ENCODE measurements around the gene ABHD14A. TPM values are rescaled to one million over a fixed set of nuclear protein-coding genes. Genes with fewer than 3 reads are reported as not detected.

ABHD14A gene
- total RNA-seq, 1 experiment from 2014 or later = 14.8 TPM

- in situ Hi-C loops (cut with HindIII; ENCODE audit: low sequenced_read_pairs) = no loop called here
- no peak for DNase-seq (ENCODE audit: low spot score)
These were observed 20.8 kb upstream of the ABHD14A start for GRCh38 chr3:51954105-51954504.

- DNase-seq (ENCODE audit: low spot score) = no peak
- in situ Hi-C loops (cut with HindIII; ENCODE audit: low sequenced_read_pairs) = no loop called here
These were observed 20.2 kb upstream of the ABHD14A start for GRCh38 chr3:51954713-51955112.

DNA sequence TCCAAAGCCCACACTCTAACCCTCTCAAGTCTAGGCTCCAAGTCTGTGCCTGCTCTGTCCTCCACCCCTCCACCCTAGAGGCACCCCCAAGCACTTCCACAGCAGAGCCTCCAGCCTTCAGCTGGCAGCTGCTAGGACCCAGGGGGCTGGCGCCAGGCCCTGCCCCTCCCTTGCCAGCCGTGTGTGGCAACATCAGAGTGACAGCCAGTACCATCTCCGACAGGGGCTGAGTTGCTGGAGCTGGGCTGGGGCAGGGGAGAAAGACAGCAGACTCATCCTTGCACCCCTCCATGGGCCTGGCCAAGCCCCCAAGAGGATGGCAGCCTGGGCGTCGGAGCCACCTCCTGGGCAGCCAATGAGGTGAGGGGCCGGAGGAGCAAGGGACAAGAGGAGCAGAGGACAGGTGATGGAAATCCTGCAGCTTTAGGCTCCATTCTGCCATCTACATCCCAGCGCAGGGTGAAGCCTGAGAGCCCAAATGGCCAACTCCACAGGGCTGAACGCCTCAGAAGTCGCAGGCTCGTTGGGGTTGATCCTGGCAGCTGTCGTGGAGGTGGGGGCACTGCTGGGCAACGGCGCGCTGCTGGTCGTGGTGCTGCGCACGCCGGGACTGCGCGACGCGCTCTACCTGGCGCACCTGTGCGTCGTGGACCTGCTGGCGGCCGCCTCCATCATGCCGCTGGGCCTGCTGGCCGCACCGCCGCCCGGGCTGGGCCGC, 19.5 kb upstream of the ABHD14A start, which contains the start of gene GPR62:
TSS of gene GPR62 (plus strand) at position 207 of the 718 bp plus-strand sequence. CDS start at position 479, 272 bp downstream.
- in situ Hi-C loops (cut with HindIII; ENCODE audit: low sequenced_read_pairs) = no loop called here
- peak; percentile 51 for DNase-seq (ENCODE audit: low spot score)

DNA sequence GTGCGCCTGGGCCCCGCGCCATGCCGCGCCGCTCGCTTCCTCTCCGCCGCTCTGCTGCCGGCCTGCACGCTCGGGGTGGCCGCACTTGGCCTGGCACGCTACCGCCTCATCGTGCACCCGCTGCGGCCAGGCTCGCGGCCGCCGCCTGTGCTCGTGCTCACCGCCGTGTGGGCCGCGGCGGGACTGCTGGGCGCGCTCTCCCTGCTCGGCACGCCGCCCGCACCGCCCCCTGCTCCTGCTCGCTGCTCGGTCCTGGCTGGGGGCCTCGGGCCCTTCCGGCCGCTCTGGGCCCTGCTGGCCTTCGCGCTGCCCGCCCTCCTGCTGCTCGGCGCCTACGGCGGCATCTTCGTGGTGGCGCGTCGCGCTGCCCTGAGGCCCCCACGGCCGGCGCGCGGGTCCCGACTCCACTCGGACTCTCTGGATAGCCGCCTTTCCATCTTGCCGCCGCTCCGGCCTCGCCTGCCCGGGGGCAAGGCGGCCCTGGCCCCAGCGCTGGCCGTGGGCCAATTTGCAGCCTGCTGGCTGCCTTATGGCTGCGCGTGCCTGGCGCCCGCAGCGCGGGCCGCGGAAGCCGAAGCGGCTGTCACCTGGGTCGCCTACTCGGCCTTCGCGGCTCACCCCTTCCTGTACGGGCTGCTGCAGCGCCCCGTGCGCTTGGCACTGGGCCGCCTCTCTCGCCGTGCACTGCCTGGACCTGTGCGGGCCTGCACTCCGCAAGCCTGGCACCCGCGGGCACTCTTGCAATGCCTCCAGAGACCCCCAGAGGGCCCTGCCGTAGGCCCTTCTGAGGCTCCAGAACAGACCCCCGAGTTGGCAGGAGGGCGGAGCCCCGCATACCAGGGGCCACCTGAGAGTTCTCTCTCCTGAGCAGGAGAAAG, 18.7 kb upstream of the ABHD14A start:
- peak; percentile 67 for DNase-seq (ENCODE audit: low spot score)
- in situ Hi-C loops (cut with HindIII; ENCODE audit: low sequenced_read_pairs) = no loop called here

DNA sequence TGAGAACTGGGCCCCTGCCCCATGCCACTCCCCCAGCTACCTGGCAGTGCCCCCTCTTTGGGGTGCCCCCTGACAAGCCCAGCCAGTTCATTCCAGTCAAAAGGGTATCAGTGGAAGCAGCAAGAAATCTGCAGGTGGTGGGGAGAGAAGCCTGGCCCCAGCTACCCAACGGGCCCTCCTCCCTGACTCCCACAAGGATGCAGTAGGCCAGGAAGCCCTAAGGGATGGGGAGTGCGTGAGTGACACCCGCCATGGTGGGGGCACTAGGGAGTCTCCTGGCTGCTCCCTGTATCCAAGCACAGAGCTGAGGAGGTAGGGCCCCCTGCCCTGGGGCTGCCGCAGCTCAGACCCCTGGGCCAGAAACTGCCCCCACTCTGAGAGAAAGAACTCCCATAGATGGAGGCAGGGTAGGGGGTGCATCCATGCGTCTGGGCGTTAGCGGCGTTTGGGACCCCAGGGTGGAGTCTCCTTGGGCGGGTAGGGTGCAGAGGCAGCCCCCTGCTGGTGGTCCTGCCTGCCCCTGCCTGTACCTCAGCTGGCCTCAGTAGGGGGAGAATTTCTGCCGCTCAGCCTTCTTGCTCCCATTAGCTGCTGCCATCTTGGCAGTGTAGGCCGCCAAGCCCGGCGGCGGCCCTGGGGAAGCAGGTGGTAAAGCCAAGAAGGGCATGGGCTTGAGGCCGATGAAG, 17.2 kb upstream of the ABHD14A start:
- in situ Hi-C loops (cut with HindIII; ENCODE audit: low sequenced_read_pairs) = no loop called here
- DNase-seq (ENCODE audit: low spot score) = no peak

- no peak for DNase-seq (ENCODE audit: low spot score)
- in situ Hi-C loops (cut with HindIII; ENCODE audit: low sequenced_read_pairs) = no loop called here
These were observed 16.0 kb upstream of the ABHD14A start for GRCh38 chr3:51958603-51959521.

DNA sequence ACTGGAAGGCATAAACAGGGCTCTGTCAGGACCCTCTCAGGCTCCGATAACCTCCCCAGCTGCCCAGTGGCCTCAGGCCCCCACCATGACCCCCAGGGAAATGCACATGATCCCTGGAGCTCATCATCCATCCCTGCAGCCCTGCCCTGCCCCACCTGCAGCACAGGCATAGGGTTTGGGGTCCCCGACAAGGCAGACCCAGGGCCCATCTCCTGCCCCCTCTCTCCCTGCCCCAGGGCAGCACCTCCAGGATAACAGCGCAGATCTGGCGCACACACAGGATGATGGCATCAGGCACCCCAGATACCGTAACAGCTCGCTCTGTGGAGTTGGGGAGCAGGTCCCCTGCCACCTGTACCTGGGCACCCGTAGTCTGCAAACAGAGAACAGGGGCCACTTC, 15.2 kb upstream of the ABHD14A start:
- in situ Hi-C loops (cut with HindIII; ENCODE audit: low sequenced_read_pairs) = no loop called here

DNA sequence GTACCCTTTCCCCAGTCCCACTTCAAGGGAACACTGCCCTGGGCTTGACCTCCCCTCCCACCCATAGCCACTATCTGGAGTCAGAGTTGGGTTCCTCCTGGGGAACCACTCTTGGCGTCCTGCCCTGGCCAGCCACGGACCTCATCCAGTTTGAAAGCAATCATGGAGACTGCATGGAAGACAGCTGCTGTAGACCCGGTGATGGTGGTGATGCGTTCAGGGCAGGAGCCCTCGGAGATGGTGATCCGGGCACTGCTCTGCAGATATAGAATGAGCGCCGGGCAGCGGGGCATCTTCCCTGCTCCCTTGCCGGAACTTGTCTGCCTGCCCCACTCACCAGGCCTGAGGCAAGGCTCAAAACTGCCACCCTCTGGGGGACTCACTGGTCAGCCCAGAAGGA, 14.5 kb upstream of the ABHD14A start:
- DNase-seq (ENCODE audit: low spot score) = no peak
- in situ Hi-C loops (cut with HindIII; ENCODE audit: low sequenced_read_pairs) = no loop called here

More for the DNA sequence above, 15.2 kb upstream of the ABHD14A start:
- no peak for DNase-seq (ENCODE audit: low spot score)

DNA sequence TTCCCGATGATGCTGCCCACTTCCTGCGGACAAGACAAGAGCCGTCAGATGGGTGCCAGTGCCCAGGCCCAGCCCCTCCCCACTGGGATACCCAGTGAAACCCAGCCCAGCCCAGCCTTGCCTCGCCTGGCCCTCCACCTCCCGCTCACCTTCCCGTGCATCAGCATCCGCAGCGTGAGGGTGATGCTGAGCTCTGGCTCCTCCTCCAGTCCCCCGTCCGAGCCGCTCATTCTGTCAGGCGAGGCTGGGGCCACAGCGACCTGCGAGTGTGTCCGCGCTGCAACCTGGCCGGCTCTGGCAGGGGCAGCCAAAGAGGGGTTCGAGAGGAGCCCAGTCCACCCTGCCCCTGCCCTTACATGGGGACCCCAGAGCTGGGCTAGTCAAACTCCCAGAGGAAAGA, 13.9 kb upstream of the ABHD14A start:
- in situ Hi-C loops (cut with HindIII; ENCODE audit: low sequenced_read_pairs) = no loop called here
- peak; percentile 23 for DNase-seq (ENCODE audit: low spot score)

- in situ Hi-C loops (cut with HindIII; ENCODE audit: low sequenced_read_pairs) = no loop called here
- peak; percentile 75 for DNase-seq (ENCODE audit: low spot score)
These were observed 13.0 kb upstream of the ABHD14A start for GRCh38 chr3:51961602-51962569.

DNA sequence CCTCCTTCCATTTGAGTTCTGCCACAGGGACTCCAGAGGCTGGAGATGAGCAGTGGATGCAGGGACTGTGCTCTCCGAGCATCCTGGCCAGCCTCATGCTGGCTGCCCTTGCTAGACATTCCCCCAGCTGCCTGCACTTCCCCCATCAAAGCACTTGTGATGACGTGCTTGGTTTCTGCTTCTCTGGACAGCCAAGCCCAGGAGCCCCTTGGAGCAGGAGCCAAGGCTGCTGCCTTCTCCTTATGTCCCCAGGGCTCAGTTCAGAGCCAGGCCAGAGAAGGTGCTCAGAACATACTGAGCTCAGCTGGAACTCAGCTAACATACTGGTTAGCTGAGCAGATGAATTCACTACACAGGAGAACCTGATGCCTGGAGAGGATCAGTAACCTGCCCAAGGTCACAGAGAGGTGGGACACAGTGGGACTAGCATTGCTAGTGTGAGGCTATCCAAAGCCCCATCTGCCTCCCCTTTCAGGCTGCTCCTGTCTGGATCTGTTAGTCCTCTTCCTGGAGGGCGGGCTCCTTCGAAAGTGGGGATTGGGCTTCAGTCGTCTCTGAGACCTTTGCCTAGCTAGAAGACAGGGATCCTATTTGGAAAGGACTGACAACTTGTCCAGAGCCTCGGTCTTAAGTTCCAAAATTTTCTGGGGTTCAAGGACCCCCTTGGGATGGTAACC, 11.9 kb upstream of the ABHD14A start:
- in situ Hi-C loops (cut with HindIII; ENCODE audit: low sequenced_read_pairs) = no loop called here
- DNase-seq (ENCODE audit: low spot score) = peak; percentile 54

- in situ Hi-C loops (cut with HindIII; ENCODE audit: low sequenced_read_pairs) = no loop called here
- no peak for DNase-seq (ENCODE audit: low spot score)
These were observed 10.9 kb upstream of the ABHD14A start for GRCh38 chr3:51963951-51964451.

DNA sequence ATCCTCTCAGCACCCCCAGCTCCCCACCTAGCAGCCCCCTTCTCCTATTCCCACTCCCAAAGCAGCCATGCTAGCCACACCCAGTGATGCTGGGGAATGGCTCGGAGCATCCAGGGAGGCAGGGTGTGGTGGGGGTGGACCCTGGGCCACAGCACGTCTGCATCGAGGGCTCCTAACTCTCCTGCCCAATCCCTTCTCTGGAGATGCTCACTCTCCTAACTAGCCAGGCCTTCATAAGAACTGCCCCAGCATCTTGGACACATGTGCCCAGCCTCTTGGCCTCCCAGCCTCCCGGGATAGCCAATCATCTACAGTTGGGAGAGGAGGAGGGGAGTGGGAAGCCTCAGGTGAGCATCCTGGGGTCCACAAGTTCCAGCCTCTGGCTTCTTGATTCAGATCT, 10.3 kb upstream of the ABHD14A start:
- in situ Hi-C loops (cut with HindIII; ENCODE audit: low sequenced_read_pairs) = no loop called here
- no peak for DNase-seq (ENCODE audit: low spot score)

- in situ Hi-C loops (cut with HindIII; ENCODE audit: low sequenced_read_pairs) = no loop called here
- DNase-seq (ENCODE audit: low spot score) = peak; percentile 12
These were observed 8.8 kb upstream of the ABHD14A start for GRCh38 chr3:51966016-51966415.

DNA sequence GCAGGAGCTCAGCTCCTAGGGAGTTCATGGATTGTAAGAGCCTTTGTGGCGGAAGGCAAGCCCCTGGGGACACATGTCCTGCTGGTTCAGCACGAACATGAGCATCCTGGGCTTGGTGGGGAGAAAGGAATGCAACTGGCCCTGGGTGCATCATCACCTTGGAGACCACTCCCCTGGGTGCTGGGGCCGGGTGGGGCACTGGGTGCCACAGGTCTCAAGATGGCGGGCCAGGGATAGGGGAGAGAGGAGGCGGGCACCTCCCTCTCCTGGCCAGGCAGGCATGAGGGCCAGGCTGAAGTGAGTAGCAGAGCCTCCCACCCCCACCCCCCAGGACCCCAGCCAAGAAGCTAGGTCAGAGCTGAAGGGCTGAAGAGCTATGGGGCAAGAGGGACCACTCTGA, 8.4 kb upstream of the ABHD14A start:
- no peak for DNase-seq (ENCODE audit: low spot score)
- in situ Hi-C loops (cut with HindIII; ENCODE audit: low sequenced_read_pairs) = no loop called here

DNA sequence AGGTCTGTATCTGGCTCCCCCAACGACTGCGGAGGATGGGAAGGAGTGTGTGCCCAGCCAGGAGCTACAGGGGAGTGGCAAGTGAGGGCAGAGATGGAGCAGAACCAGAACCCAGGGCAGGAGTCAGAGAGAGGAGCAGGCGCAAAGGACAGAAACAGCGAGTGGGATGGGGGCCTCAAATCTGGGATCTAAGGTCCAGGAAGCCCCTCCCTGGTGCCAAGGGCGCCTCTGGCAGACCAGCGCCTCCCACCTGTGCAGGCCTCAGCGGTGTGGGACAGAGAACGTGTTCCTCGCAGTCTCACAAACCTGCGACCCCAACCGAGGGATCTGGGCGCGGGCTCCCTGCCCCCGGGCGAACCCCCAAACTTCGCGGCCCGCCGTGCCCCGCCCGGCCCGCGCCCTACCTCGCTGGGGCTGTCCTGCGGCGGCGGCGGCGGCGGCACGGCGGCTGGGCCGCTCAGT, 7.9 kb upstream of the ABHD14A start:
- DNase-seq (ENCODE audit: low spot score) = peak; percentile 37

More for the DNA sequence above, 7.9 kb upstream of the ABHD14A start:
- in situ Hi-C loops (cut with HindIII; ENCODE audit: low sequenced_read_pairs) = no loop called here

Measured in G401 (cell line).